ENCODE results near the gene NDNF.

Gene NDNF

DNA sequence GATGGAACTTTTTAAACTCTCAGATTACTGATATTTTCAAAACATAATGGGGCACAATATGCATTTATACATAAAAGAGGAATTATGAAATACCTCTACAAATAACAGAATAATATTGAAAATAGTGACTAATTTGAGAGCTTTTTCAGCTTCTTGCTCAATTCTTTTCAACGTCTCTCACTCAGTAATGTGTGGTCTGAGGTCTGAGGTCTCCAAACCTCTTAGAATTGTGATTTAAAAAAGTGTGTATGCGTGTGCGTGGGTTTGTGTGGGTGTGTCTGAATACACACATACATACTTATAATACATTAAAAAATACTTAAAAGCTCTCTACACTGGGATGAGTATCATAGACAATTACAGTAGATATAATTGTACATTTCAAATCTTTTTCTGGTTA is 7.9 kb downstream of the NDNF start:
- DNase-seq (ENCODE audit: extremely low spot score), result no peak
- TF ChIP-seq, protein P1, sequence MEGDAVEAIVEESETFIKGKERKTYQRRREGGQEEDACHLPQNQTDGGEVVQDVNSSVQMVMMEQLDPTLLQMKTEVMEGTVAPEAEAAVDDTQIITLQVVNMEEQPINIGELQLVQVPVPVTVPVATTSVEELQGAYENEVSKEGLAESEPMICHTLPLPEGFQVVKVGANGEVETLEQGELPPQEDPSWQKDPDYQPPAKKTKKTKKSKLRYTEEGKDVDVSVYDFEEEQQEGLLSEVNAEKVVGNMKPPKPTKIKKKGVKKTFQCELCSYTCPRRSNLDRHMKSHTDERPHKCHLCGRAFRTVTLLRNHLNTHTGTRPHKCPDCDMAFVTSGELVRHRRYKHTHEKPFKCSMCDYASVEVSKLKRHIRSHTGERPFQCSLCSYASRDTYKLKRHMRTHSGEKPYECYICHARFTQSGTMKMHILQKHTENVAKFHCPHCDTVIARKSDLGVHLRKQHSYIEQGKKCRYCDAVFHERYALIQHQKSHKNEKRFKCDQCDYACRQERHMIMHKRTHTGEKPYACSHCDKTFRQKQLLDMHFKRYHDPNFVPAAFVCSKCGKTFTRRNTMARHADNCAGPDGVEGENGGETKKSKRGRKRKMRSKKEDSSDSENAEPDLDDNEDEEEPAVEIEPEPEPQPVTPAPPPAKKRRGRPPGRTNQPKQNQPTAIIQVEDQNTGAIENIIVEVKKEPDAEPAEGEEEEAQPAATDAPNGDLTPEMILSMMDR (IDR thresholded peaks at IDR 0.05; ENCODE audit: control extremely low read depth, extremely low read depth, low read depth, missing control alignments), result no peak
- ChIA-PET POLR2A (no interaction called here), CTCF (interaction anchor here (1.6 kb wide), 1 partner anchor 10 kb away, joined by 4 read pairs; no protein-coding TSS in a partner anchor)

DNA sequence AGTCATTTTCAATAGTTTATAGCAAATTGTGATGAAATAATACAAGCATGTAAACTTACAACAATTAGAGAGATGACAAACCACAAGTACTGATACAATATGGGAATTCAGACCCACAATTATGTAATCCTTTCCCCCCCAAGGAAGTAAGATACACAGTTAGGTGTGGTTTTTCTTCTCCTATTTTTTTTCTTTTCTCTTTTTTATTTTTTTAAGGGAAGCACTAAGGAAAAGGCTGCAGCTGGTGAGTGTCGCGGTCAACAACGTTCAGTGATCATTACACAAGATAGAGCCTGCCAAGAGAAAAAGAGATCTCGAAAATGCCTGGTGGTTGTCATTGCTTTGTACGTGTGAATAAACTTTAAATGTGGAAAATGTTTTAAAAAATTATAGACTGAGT is 9.8 kb downstream of the NDNF start:
- DNase-seq (ENCODE audit: extremely low spot score), result no peak
- TF ChIP-seq, protein P1 (IDR thresholded peaks at IDR 0.05; ENCODE audit: control extremely low read depth, extremely low read depth, low read depth, missing control alignments), result no peak
- CTCF ChIA-PET, result no interaction called here
- POLR2A ChIA-PET, result no interaction called here

DNA sequence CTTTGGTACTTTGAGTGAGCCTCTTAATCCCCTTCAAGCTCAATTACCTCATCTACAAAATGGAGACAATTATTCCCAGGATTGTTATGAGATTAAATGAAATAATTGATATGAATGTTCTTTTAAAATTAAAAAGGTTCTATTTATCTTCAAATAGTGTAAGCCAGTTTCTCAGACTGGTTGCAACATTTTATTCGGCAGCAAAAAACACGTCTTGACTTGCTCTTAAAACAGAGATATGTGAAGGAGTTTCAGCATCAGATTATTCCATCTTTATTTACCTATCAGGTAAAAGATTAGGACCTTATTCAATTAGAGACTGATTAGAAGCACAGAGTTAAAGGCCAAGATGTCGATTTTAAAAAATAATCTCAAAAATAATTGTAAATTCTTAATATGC is 10.5 kb downstream of the NDNF start:
- ChIA-PET POLR2A (no interaction called here), CTCF (interaction anchor here (1.6 kb wide), 1 partner anchor 244 kb away, joined by 3 read pairs; no protein-coding TSS in a partner anchor)
- no peak for DNase-seq (ENCODE audit: extremely low spot score)
- TF ChIP-seq, protein P1 (IDR thresholded peaks at IDR 0.05; ENCODE audit: control extremely low read depth, extremely low read depth, low read depth, missing control alignments), result no peak

DNA sequence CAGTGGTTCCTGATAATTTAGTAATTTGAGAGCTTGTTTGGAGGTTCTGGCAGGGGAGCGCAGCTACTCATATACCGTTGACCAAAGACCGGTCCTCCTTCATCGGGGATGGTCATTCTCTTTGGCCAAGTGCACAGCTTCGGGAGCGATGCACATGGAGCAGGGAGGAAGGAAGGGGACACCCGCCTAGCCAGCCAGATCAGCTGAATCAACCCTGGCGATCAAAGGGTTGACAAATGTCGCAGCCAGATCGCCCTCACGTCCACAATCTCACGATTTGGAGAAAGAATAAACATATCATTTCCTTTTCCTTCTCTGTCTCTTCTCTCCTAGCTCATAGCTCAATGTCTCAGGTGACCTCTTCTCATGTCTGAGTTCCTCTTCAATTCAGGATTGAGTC is 11.1 kb downstream of the NDNF start:
- ChIA-PET POLR2A (no interaction called here), CTCF (interaction anchor here (1.6 kb wide), 1 partner anchor 243 kb away, joined by 3 read pairs; no protein-coding TSS in a partner anchor)
- TF ChIP-seq, protein P1 (IDR thresholded peaks at IDR 0.05; ENCODE audit: control extremely low read depth, extremely low read depth, low read depth, missing control alignments), result no peak
- no peak for DNase-seq (ENCODE audit: extremely low spot score)

DNA sequence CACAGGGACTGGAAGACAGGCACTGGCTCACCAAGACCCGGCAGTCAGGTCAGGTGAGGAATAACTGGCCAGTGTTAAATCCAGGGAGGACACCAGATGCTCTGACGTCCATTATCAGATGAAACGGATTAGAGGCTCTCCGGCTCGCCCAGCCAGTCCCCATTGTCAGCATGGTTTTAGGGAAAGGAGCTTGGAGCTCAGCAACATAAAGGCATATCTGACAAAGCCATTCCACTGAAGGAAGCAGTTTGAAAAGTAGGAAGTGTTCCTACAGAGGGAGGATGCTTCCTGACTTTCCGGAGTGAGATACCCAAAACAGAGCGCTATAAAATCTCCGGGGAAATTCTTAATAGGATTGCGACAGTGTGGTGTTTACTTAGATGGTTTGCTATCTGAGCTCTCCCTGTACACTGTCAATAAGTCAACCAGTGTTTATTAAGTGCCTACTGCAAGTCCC is 14.8 kb downstream of the NDNF start:
- ChIA-PET POLR2A (no interaction called here), CTCF (interaction anchor here (1.2 kb wide), 1 partner anchor 12 kb away, joined by 4 read pairs; no protein-coding TSS in a partner anchor)

DNA sequence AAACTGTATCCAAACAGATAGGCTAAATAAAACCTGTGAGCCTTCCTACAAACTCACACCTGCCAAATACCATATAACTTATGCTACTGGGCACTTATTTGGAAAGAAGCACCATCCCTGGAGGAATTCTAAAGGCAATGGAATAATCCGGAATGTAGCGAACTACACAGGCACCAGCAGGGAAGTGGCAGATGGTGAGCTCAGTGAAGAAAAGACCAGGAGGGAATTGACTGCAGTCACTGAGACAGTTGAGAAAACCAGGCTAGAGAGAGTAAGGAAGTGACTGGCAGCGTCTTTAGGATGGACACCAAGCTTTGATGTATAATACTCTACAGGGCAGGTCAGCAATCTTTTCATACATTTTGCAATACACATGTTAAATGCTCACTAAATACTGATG is 16.3 kb downstream of the NDNF start:
- TF ChIP-seq, protein P1 (IDR thresholded peaks at IDR 0.05; ENCODE audit: control extremely low read depth, extremely low read depth, low read depth, missing control alignments), result no peak
- POLR2A ChIA-PET, result no interaction called here
- CTCF ChIA-PET, result no interaction called here
- no peak for DNase-seq (ENCODE audit: extremely low spot score)

More for the DNA sequence above, 14.8 kb downstream of the NDNF start:
- TF ChIP-seq, protein P1 (IDR thresholded peaks at IDR 0.05; ENCODE audit: control extremely low read depth, extremely low read depth, low read depth, missing control alignments), result no peak
- no peak for DNase-seq (ENCODE audit: extremely low spot score)
